Coronary artery (tissue), 2 donors: ENCODE results near the gene MME.

ENCODE experiments used
- DNase-seq: peaks from one replicate; pipeline ENCODE4 v3.0.0-alpha.2; 2017; ENCODE audit warnings: low spot score
- H3K27ac ChIP-seq, 2 donors: fragments of 200-600 bp; sonication (generic); one replicate each; pipeline ENCODE4 v1.5.1; 2016 to 2019
- H3K4me3 ChIP-seq: fragments of 200-600 bp; sonication (generic); 2 replicates; pipeline ENCODE4 v1.5.1; 2016; ENCODE audit warnings: mild to moderate bottlenecking, moderate library complexity
- TF ChIP-seq, protein P1 (sequence below): fragments of 200-600 bp; sonication (generic); IDR thresholded peaks from one replicate; pipeline ENCODE4 v1.5.1; 2019; ENCODE audit warnings: antibody characterized with exemption

The MME gene

GRCh38 chr3:155158346-155159037 lies 78.4 kb downstream of the MME start:
- Histone ChIP-seq H3K4me3 (no peak overlapping the region), H3K27ac (no peak overlapping the region)
- no peak for DNase-seq
- TF ChIP-seq, protein P1, sequence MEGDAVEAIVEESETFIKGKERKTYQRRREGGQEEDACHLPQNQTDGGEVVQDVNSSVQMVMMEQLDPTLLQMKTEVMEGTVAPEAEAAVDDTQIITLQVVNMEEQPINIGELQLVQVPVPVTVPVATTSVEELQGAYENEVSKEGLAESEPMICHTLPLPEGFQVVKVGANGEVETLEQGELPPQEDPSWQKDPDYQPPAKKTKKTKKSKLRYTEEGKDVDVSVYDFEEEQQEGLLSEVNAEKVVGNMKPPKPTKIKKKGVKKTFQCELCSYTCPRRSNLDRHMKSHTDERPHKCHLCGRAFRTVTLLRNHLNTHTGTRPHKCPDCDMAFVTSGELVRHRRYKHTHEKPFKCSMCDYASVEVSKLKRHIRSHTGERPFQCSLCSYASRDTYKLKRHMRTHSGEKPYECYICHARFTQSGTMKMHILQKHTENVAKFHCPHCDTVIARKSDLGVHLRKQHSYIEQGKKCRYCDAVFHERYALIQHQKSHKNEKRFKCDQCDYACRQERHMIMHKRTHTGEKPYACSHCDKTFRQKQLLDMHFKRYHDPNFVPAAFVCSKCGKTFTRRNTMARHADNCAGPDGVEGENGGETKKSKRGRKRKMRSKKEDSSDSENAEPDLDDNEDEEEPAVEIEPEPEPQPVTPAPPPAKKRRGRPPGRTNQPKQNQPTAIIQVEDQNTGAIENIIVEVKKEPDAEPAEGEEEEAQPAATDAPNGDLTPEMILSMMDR: no peak

GRCh38 chr3:155159301-155159700 lies 79.2 kb downstream of the MME start:
- Histone ChIP-seq H3K4me3 (no peak overlapping the region), H3K27ac (no peak overlapping the region)
- no peak for DNase-seq
- TF ChIP-seq, protein P1: no peak

DNA sequence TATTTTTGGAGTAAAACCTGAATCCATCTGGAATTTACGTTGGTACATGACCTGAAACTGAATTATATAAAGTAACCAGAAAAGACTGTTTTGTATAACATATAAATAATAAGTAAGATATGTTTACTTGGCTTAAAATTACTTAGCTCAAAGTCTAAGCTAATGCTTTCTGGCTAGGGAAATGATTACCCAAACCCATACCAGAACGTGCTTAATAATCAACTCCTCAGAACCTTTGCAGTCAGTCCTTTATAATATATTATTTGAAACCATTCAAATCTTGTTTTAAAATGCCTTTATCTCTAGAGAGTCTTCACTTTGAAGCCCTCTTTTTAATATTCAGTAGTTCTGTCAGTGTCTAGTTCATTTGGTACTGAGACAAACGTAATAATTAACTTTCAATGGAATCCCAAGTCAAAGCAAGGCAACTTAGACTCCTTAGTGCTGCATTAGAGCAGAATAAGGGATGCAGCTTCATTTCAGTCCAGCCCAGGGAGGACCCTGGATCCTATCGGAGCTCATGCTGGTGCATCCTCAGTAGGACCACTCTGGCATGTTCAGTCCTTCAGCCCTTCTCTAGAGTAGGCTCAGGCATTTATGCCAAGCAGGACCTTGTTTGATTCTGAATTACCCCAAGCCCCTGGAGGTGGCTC lies 81.6 kb downstream of the MME start:
- Histone ChIP-seq H3K4me3 (no peak overlapping the region), H3K27ac (no peak overlapping the region)
- DNase-seq: no peak
- TF ChIP-seq, protein P1: no peak

GRCh38 chr3:155164306-155164705 lies 84.2 kb downstream of the MME start:
- no peak overlapping the region for H3K27ac ChIP-seq
- no peak overlapping the region for H3K4me3 ChIP-seq
- DNase-seq: no peak
- TF ChIP-seq, protein P1: no peak

- H3K27ac ChIP-seq: no peak overlapping the region
- DNase-seq: no peak
- TF ChIP-seq, protein P1: no peak
Observed at GRCh38 chr3:155166441-155166840, 86.3 kb downstream of the MME start.

GRCh38 chr3:155169197-155169596 lies 89.1 kb downstream of the MME start:
- TF ChIP-seq, protein P1: no peak
- no peak overlapping the region for H3K4me3 ChIP-seq
- DNase-seq: no peak
- H3K27ac ChIP-seq: no peak overlapping the region

More at GRCh38 chr3:155166441-155166840, 86.3 kb downstream of the MME start:
- no peak overlapping the region for H3K4me3 ChIP-seq

DNA sequence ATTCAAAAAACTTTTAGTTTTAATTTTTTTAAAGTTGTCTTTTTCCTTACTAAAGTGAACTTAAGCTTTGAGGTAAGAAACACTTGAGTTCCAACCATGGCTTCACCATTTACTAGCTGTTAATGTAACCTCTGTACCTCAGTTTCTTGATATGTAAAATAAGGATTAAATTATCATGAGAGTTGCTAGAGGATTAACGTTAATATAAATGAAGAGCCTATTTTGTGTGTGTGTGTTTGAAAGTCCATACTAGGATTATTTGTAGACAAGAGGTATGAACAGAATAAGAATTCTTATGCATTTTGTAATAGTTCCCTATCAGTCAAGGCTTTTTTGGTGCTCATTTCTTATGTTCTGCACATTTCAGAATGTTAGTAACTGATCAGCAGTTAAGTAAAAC lies 93.7 kb downstream of the MME start:
- TF ChIP-seq, protein P1: no peak
- Histone ChIP-seq H3K4me3 (no peak overlapping the region), H3K27ac (no peak overlapping the region)
- DNase-seq: no peak
